ENCODE results near the gene PLAAT4. TPM values are rescaled to one million over a fixed set of nuclear protein-coding genes. Genes with fewer than 3 reads are reported as not detected.
"Not testable (repeated sequence)": the region's sequence is repeated elsewhere in the genome, so short reads cannot be mapped to it uniquely, and the experiment has no call there.

The PLAAT4 gene
- polyA plus RNA-seq, 4 donors, result 8.5 to 14.7 (median 11.4) TPM

GRCh38 chr11:63510360-63511047, 26.1 kb upstream of the PLAAT4 start:
- no peak for DNase-seq (ENCODE audit: low read depth in 4 of 4, low spot score in 2 of 4)

DNA sequence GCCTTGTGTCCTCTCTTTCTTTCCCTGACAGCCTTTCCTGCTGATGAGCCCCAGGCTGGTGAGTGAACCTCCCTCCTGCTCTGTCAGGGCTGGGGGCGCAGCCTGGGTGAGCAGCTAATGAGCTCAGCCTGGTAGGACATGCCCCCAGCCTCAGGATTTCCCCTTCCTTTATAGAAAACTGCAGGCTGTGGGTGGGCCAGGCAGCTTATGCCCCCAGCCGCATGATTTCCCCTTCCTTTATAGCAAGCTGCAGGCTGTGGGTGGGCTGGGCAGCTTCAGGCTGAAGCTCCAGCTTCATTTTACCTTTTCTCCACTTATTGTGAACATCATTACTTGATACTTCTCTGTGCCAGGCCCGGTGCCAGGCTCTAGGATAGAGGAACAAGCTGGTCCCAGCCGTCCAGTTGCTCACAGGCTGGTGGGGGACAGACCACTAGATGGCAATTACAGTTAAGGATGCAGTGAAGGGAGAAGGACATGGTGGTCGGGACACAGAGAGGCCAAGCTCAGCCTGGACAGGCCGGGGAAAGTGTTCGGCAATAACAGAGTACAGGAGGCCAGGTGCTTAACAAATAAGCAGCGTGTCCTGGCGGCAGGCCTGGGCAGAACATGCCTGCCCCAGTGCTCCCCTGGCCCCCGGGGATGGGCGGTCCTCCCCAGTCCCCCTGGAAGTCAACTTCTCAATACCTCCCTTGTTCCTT, 25.4 kb upstream of the PLAAT4 start:
- DNase-seq (ENCODE audit: low read depth in 4 of 4, low spot score in 2 of 4), result no peak

DNA sequence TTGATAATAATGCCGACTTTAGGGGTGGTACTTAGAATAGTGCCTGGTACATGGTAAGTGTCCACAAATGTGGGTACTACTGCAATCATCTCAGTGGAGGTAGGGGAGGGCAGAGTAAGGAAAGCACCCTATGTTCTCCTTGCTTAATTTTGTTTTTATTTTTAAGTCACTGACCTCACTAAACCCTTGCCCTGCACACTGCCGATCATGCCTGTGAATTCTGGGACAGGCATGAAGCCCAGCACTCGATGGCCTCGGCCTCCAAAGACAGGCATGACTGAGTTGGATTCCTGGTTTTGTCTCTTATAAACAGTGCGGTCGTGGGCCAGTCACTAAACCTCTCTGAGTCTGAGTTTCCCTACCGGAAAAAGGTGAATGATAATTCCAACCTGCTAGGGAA, 23.8 kb upstream of the PLAAT4 start:
- DNase-seq (ENCODE audit: low read depth in 4 of 4, low spot score in 2 of 4), result no peak

GRCh38 chr11:63516109-63516508, 20.5 kb upstream of the PLAAT4 start:
- no peak for DNase-seq (ENCODE audit: low read depth in 4 of 4, low spot score in 2 of 4)

DNA sequence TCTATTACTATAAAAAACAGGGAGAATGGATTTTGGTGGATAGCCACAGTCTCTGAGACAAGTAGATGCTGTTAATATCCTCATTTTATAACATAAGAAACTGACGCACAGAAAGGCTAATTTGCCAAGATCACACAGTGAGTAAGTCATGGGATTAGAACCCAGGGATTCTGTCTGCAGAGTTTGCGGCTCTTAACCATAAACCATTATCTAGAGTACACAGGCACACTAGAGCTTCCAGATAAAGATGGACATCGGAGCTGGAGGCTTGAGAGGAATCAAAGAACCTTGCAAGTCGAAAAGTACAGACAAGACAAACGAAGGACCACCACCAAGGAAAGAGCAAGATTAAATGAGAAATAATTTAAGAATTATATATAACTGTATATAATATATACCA, 19.5 kb upstream of the PLAAT4 start:
- no peak for DNase-seq (ENCODE audit: low read depth in 4 of 4, low spot score in 2 of 4)

- DNase-seq (ENCODE audit: low read depth in 4 of 4, low spot score in 2 of 4), result no peak
Measured at GRCh38 chr11:63518548-63518947, 18.1 kb upstream of the PLAAT4 start.

DNA sequence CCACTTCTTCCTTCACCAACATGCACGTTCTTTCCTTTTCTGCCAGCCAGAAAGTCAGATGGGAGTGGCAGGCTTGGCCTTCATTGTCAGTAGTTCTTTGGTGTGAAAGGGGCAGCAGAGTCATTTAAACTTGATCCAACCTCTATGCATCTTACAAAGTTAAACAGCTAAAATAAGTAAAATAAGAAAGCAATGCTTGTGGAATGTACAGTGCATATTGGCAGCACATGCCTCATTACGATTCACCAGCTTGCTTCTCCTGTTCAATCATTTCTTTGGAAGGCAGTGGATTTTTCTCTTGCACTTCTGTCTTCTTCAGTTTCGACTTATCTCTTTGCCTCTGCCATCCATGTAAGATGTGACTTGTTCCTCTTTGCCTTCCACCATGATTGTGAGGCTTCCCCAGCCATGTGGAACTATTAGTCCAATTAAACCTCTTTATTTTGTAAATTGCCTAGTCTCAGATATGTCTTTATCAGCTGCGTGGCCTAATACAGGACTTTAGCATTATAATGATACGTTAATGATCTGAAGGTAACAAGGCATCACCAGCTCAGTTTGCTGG, 15.9 kb upstream of the PLAAT4 start:
- no peak for DNase-seq (ENCODE audit: low read depth in 4 of 4, low spot score in 2 of 4)

GRCh38 chr11:63521896-63522295, 14.7 kb upstream of the PLAAT4 start:
- no peak for DNase-seq (ENCODE audit: low read depth in 4 of 4, low spot score in 2 of 4)

DNA sequence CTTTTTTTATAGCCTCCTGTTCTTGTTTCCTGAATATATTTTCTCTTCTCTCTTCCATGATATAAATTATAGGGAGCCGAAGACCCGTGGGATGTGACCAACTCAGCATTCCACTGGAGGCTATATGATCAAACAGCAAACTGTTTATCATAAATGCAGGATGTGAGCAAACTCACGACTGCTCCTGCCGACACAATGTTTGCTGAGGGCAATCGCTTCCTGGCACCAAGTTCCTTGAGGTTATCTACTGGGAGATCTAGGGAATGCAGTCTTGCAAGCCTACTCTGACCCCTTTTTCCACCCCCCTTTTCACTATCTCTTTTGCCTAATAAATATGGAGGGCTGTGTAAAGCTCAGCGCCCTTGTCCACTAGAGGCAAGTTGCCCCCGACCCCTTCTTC, 13.5 kb upstream of the PLAAT4 start:
- DNase-seq (ENCODE audit: low read depth in 4 of 4, low spot score in 2 of 4), result no peak

DNA sequence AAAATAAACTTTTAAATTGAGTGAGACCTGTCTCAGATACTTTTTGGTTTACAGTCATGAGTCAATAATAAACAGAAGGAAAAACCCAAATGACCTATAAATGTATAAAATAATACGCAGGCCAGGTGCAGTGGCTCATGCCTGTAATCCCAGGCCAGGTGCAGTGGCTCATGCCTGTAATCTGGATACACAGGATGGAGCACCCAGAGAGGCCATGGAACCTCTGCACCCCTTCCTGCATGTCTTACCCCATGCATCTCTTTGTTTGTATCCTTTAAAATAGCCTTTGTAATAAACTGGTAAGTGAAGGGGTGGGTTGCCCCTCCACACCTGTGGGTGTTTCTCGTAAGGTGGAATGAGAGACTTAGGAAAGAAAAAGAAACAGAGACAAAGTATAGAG, 8.9 kb upstream of the PLAAT4 start:
- DNase-seq (ENCODE audit: low read depth in 4 of 4, low spot score in 2 of 4), result no peak

DNA sequence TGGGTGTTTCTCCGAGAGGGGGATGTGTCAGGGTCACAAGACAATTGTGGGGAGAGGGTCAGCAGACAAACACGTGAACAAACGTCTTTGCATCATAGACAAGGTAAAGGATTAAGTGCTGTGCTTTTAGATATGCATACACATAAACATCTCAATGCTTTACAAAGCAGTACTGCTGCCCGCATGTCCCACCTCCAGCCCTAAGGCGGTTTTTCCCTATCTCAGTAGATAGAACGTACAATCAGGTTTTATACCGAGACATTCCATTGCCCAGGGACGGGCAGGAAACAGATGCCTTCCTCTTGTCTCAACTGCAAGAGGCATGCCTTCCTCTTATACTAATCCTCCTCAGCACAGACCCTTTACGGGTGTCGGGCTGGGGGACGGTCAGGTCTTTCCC, 8.5 kb upstream of the PLAAT4 start:
- not testable (repeated sequence) for DNase-seq (ENCODE audit: low read depth in 4 of 4, low spot score in 2 of 4)

- not testable (repeated sequence) for DNase-seq (ENCODE audit: low read depth in 4 of 4, low spot score in 2 of 4)
Measured at GRCh38 chr11:63528729-63529278, 7.8 kb upstream of the PLAAT4 start.

GRCh38 chr11:63529373-63529772, 7.2 kb upstream of the PLAAT4 start:
- DNase-seq (ENCODE audit: low read depth in 4 of 4, low spot score in 2 of 4), result not testable (repeated sequence)

- no peak for DNase-seq (ENCODE audit: low read depth in 4 of 4, low spot score in 2 of 4)
Measured at GRCh38 chr11:63530021-63530420, 6.6 kb upstream of the PLAAT4 start.

DNA sequence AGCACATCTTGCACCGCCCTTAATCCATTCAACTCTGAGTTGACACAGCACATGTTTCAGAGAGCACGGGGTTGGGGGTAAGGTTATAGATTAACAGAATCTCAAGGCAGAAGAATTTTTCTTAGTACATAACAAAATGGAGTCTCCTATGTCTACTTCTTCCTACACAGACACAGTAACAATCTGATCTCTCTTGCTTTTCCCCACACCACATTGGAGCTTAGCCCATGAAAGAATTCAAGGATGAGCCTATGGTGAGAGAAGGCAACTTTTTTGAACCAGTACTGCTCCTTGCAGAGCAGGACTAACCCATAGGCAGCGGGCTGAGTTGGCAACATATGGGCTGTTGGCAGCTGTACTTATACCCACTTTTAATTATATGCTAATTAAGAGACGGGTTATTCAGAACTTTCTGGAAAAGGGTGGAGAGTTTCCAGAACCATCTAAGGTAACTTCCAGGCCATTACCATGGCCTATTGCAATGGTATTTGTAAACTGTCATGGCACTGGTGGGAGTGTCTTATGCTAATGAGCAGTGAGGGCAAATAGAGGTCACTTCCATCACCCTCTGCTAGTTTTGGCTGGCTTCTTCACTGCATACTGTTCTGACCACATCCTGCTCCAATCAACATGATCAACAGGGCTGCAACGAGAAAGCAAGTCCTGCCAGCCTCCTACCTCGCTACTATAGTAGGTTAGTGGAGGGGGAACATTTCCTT, 5.4 kb upstream of the PLAAT4 start:
- DNase-seq (ENCODE audit: low read depth in 4 of 4, low spot score in 2 of 4), result not testable (repeated sequence)

- DNase-seq (ENCODE audit: low read depth in 4 of 4, low spot score in 2 of 4), result no peak
Measured at GRCh38 chr11:63532117-63532516, 4.5 kb upstream of the PLAAT4 start.

- DNase-seq (ENCODE audit: low read depth in 4 of 4, low spot score in 2 of 4), result no peak
Measured at GRCh38 chr11:63532799-63533475, 3.7 kb upstream of the PLAAT4 start.

GRCh38 chr11:63534076-63534475, 2.5 kb upstream of the PLAAT4 start:
- no peak for DNase-seq (ENCODE audit: low read depth in 4 of 4, low spot score in 2 of 4)

- no peak for DNase-seq (ENCODE audit: low read depth in 4 of 4, low spot score in 2 of 4)
Measured at GRCh38 chr11:63534895-63535461, 1.6 kb upstream of the PLAAT4 start.

GRCh38 chr11:63535734-63536133, 874 bp upstream of the PLAAT4 start:
- DNase-seq (ENCODE audit: low read depth in 4 of 4, low spot score in 2 of 4), result no peak
